H1 (cell line): ENCODE data around the gene STX17. TPM values are rescaled to one million over a fixed set of nuclear protein-coding genes. Genes with fewer than 3 reads are reported as not detected.

ENCODE experiments used
- CTCF ChIA-PET: fragments of 300-600 bp; sonication (Branson Sonifier 250); formaldehyde crosslinking; loops from one replicate; lab custom pipeline; 2021; ENCODE audit not compliant: partially characterized antibody; lab: Charles Lee
- POLR2A ChIA-PET: fragments of 300-600 bp; sonication (Branson Sonifier 250); formaldehyde crosslinking; loops from one replicate; lab custom pipeline; 2021; ENCODE audit warnings: inconsistent platforms; ENCODE audit not compliant: partially characterized antibody; lab: Charles Lee
- DNase-seq, 2 experiments: peaks; one replicate each; pipeline versions ENCODE4 v3.0.0 to v3.0.0-alpha.2; 2010 to 2022; ENCODE audit warnings: low spot score in 2 of 2, low read depth in 1 of 2, mixed read lengths in 1 of 2
- FAIRE-seq: peaks from 2 replicates; lab custom pipeline; 2011; peaks lifted over from hg19 to GRCh38; lab: Jason Lieb, UNC
- H2AFZ ChIP-seq: 2 replicates; pipeline ENCODE4 v1.8.1; 2012; ENCODE audit warnings: low read length, inconsistent platforms
- H2AK5ac ChIP-seq: 2 replicates; pipeline ENCODE4 v1.6.1; 2013; ENCODE audit warnings: low read depth, low read length
- H2BK120ac ChIP-seq: replicated peaks from 2 replicates; pipeline ENCODE3; 2013; ENCODE audit warnings: low read depth, low read length, inconsistent platforms
- H2BK12ac ChIP-seq: 2 replicates; pipeline ENCODE4 v1.6.1; 2013; ENCODE audit warnings: low read depth, low read length
- H2BK15ac ChIP-seq: 2 replicates; pipeline ENCODE4 v1.6.1; 2013; ENCODE audit warnings: low read length
- H2BK20ac ChIP-seq: 2 replicates; pipeline ENCODE4 v1.6.1; 2013; ENCODE audit warnings: low read length
- H2BK5ac ChIP-seq: 2 replicates; pipeline ENCODE4 v1.6.1; 2013; ENCODE audit warnings: low read depth, low read length
- H3K14ac ChIP-seq: 2 replicates; pipeline ENCODE4 v1.6.1; 2013; ENCODE audit warnings: inconsistent platforms; ENCODE audit not compliant: insufficient read length
- H3K18ac ChIP-seq: 2 replicates; pipeline ENCODE4 v1.6.1; 2013; ENCODE audit warnings: low read length; ENCODE audit errors: extremely low read depth
- H3K23ac ChIP-seq: 2 replicates; pipeline ENCODE4 v1.6.1; 2013; ENCODE audit warnings: inconsistent platforms; ENCODE audit not compliant: insufficient read length
- H3K23me2 ChIP-seq: 2 replicates; pipeline ENCODE4 v1.6.1; 2013; ENCODE audit warnings: low read depth, low read length
- H3K27ac ChIP-seq: 2 replicates; pipeline ENCODE4 v1.6.1; 2011; ENCODE audit warnings: low read depth, low read length, inconsistent platforms
- H3K27me3 ChIP-seq, 4 experiments: replicated peaks in 1 of 4; 1 replicate in 1 of 4; 2 replicates in 3 of 4; pipeline versions ENCODE4 v1.6.1 to v1.8.1; 2011 to 2013; ENCODE audit warnings: low read length in 3 of 4, mild to moderate bottlenecking in 3 of 4, inconsistent platforms in 2 of 4, mixed read lengths in 2 of 4, moderate library complexity in 1 of 4; ENCODE audit not compliant: control insufficient read depth in 3 of 4, insufficient read depth in 3 of 4; ENCODE audit errors: extremely low read depth in 1 of 4
- H3K36me3 ChIP-seq, 4 experiments: 2 replicates each; pipeline versions ENCODE4 v1.6.1 to v1.8.1; 2011 to 2013; ENCODE audit warnings: mild to moderate bottlenecking in 4 of 4, low read length in 3 of 4, moderate library complexity in 2 of 4, control low read depth in 1 of 4, inconsistent platforms in 1 of 4; ENCODE audit not compliant: insufficient read depth in 4 of 4, control insufficient read depth in 2 of 4
- H3K4ac ChIP-seq: replicated peaks from 2 replicates; pipeline ENCODE3; 2013; ENCODE audit warnings: low read length, low read depth, mixed read lengths, inconsistent platforms; ENCODE audit not compliant: insufficient read length
- H3K4me1 ChIP-seq, 4 experiments: replicated peaks in 1 of 4; 1 replicate in 1 of 4; 2 replicates in 3 of 4; pipeline versions ENCODE4 v1.6.1 to v1.8.1; 2011 to 2013; ENCODE audit warnings: low read length in 3 of 4, inconsistent platforms in 2 of 4, mixed read lengths in 1 of 4; ENCODE audit not compliant: insufficient read depth in 4 of 4, control insufficient read depth in 3 of 4
- H3K4me2 ChIP-seq, 2 experiments: 2 replicates each; pipeline versions ENCODE4 v1.6.1 to v1.8.1; 2011 to 2013; ENCODE audit warnings: low read depth in 2 of 2, low read length in 2 of 2, control low read depth in 1 of 2, inconsistent platforms in 1 of 2, mild to moderate bottlenecking in 1 of 2; ENCODE audit not compliant: insufficient read depth in 1 of 2
- H3K4me3 ChIP-seq, 4 experiments: fragments of 200-600, 300-600 bp in 1 of 4; sonication (generic), shearing (Covaris generic), sonication (Bioruptor Twin) in 1 of 4; 2 replicates each; pipeline versions ENCODE4 v1.5.1 to v1.8.1; 2011 to 2016; ENCODE audit warnings: low read length in 4 of 4, low read depth in 3 of 4, control low read depth in 2 of 4, inconsistent platforms in 2 of 4, mild to moderate bottlenecking in 2 of 4, mixed read lengths in 1 of 4, moderate library complexity in 1 of 4; ENCODE audit not compliant: insufficient read depth in 2 of 4; ENCODE audit errors: extremely low read depth in 1 of 4
- H3K56ac ChIP-seq: replicated peaks from 2 replicates; pipeline ENCODE3; 2013; ENCODE audit warnings: low read depth, mild to moderate bottlenecking, mixed read lengths, low read length, inconsistent platforms; ENCODE audit not compliant: insufficient read length
- H3K79me1 ChIP-seq: 2 replicates; pipeline ENCODE4 v1.6.1; 2013; ENCODE audit warnings: low read depth, low read length, control low read depth
- H3K79me2 ChIP-seq, 2 experiments: 2 replicates each; pipeline versions ENCODE4 v1.6.1 to v1.8.1; 2012 to 2013; ENCODE audit warnings: low read length in 2 of 2, mild to moderate bottlenecking in 2 of 2, inconsistent platforms in 1 of 2; ENCODE audit not compliant: insufficient read depth in 2 of 2, control insufficient read depth in 1 of 2
- H3K9ac ChIP-seq, 4 experiments: replicated peaks in 1 of 4; 1 replicate in 1 of 4; 2 replicates in 3 of 4; pipeline versions ENCODE4 v1.6.1 to v1.8.1; 2011 to 2013; ENCODE audit warnings: low read depth in 3 of 4, low read length in 3 of 4, control low read depth in 2 of 4, mild to moderate bottlenecking in 2 of 4, moderate library complexity in 2 of 4, inconsistent platforms in 1 of 4; ENCODE audit errors: extremely low read depth in 1 of 4
- H3K9me3 ChIP-seq, 2 experiments: 2 replicates each; pipeline versions ENCODE4 v1.6.1 to v1.8.1; 2012 to 2013; ENCODE audit warnings: mild to moderate bottlenecking in 2 of 2, moderate library complexity in 2 of 2, control low read depth in 1 of 2, inconsistent platforms in 1 of 2, low read depth in 1 of 2, low read length in 1 of 2, mixed read lengths in 1 of 2; ENCODE audit not compliant: insufficient read depth in 2 of 2
- H4K20me1 ChIP-seq, 2 experiments: replicated peaks in 1 of 2; 2 replicates each; pipeline versions ENCODE3 to v1.8.1; 2011 to 2013; ENCODE audit warnings: inconsistent platforms in 2 of 2, low read length in 2 of 2, mild to moderate bottlenecking in 1 of 2; ENCODE audit not compliant: insufficient read depth in 2 of 2, control insufficient read depth in 1 of 2
- H4K5ac ChIP-seq: 2 replicates; pipeline ENCODE4 v1.6.1; 2013; ENCODE audit warnings: low read length, low read depth, mixed read lengths, inconsistent platforms; ENCODE audit not compliant: insufficient read length
- H4K8ac ChIP-seq: 2 replicates; pipeline ENCODE4 v1.8.0; 2013; ENCODE audit warnings: mild to moderate bottlenecking, moderate library complexity, low read length, inconsistent platforms; ENCODE audit not compliant: insufficient read depth; ENCODE audit errors: extremely low read depth
- H4K91ac ChIP-seq: replicated peaks from 2 replicates; pipeline ENCODE3; 2013; ENCODE audit warnings: low read length, mixed read lengths, inconsistent platforms; ENCODE audit not compliant: insufficient read length
- ASH2L ChIP-seq: fragments of 200-600, 300-600 bp; sonication (generic); IDR thresholded peaks from one replicate; pipeline ENCODE4 v1.7.1; 2017; ENCODE audit warnings: low read length
- ATF3 ChIP-seq: IDR thresholded peaks from 2 replicates; pipeline ENCODE4 v1.6.1; 2011; ENCODE audit warnings: low read depth, mild to moderate bottlenecking, low read length; ENCODE audit not compliant: insufficient read depth
- BCL11A ChIP-seq, 2 experiments: IDR thresholded peaks; one replicate each; pipeline ENCODE4 v1.6.1; 2011; ENCODE audit warnings: low read depth in 2 of 2, low read length in 2 of 2, mild to moderate bottlenecking in 2 of 2
- CEBPB ChIP-seq: IDR thresholded peaks from 2 replicates; pipeline ENCODE4 v1.6.1; 2012; ENCODE audit warnings: low read depth, low read length
- FOSL1 ChIP-seq: IDR thresholded peaks from 2 replicates; pipeline ENCODE4 v1.6.1; 2011; ENCODE audit warnings: mild to moderate bottlenecking, low read depth, low read length, moderate library complexity; ENCODE audit not compliant: insufficient read depth
- JUN ChIP-seq: IDR thresholded peaks from 2 replicates; pipeline ENCODE4 v1.6.1; 2011; ENCODE audit warnings: low read depth, mild to moderate bottlenecking, improper control_type of control experiment, low read length
- KDM4A ChIP-seq: IDR thresholded peaks from one replicate; pipeline ENCODE4 v1.7.1; 2012; ENCODE audit warnings: low read depth, mild to moderate bottlenecking, moderate library complexity, low read length, inconsistent platforms; ENCODE audit not compliant: severe bottlenecking
- SIX5 ChIP-seq: IDR thresholded peaks from 2 replicates; pipeline ENCODE4 v1.6.1; 2011; ENCODE audit warnings: mild to moderate bottlenecking, low read depth, low read length
- TAF1 ChIP-seq: IDR thresholded peaks from 2 replicates; pipeline ENCODE4 v1.6.1; 2011; ENCODE audit warnings: mild to moderate bottlenecking, low read depth, low read length
- TCF12 ChIP-seq: IDR thresholded peaks from 2 replicates; pipeline ENCODE4 v1.6.1; 2011; ENCODE audit warnings: low read depth, mild to moderate bottlenecking, low read length
- YY1 ChIP-seq: IDR thresholded peaks from 2 replicates; pipeline ENCODE4 v1.6.1; 2011; ENCODE audit warnings: low read depth, mild to moderate bottlenecking, low read length
- ZNF274 ChIP-seq: IDR thresholded peaks from 2 replicates; pipeline ENCODE4 v1.7.0; 2012; ENCODE audit warnings: low read length, borderline replicate concordance; ENCODE audit errors: extremely low read depth
- WGBS, 2 experiments: shearing (Covaris generic) in 1 of 2; methylation state at CpG; one replicate each; pipeline versions ENCODE4 v1.1.6 to v1.1.7; 2013 to 2015; ENCODE audit warnings: low lambda C conversion rate in 2 of 2, mixed read lengths in 2 of 2, inconsistent platforms in 1 of 2, low coverage in 1 of 2, missing lambda C conversion rate in 1 of 2; ENCODE audit not compliant: insufficient replicate concordance in 2 of 2, insufficient coverage in 1 of 2, insufficient read length in 1 of 2; ENCODE audit errors: extremely low coverage in 1 of 2, missing lambda C conversion rate in 1 of 2; 5-methylcytosine and 5-hydroxymethylcytosine counted together
- polyA plus RNA-seq, 7 experiments: library from polyadenylated mRNA; depleted of rRNA in 3 of 7; stranded (reverse) in 5 of 7; unstranded in 2 of 7; fragments of >200 nt in 5 of 7; fragments of 200-250 nt in 2 of 7; gene quantifications; 1 replicate in 5 of 7; 2 replicates in 1 of 7; 4 replicates in 1 of 7; pipeline versions ENCODE4 v1.2.1 to v1.2.3, GENCODE V29; 2011 to 2013; ENCODE audit warnings: missing spikeins in 2 of 7, mixed read lengths in 2 of 7
- total RNA-seq: library from RNA; stranded (reverse); fragmentation: NEBNext Ultra II Directional; extraction: Animal tissue kit (Norgen Biotek cat#: 25700); gene quantifications from 2 replicates; pipeline ENCODE4 v1.2.1, GENCODE V29; 2021

STX17 gene
- total and polyA plus RNA-seq, 2 of the 8 experiments (the other 6 are each of a cell fraction or from before 2014, with no cell fraction given), result 4.5 to 16.3 TPM

GRCh38 chr9:99998866-99999265 is 92.4 kb downstream of the STX17 start:
- no peak for TF ChIP-seq BCL11A (IDR thresholded peaks at IDR 0.05; ENCODE audit: low read depth in 2 of 2, low read length in 2 of 2)
- TF ChIP-seq CEBPB, result no peak
- no peak for TF ChIP-seq ZNF274
- TF ChIP-seq ATF3, result no peak
- TF ChIP-seq SIX5, result no peak
- TF ChIP-seq ASH2L, result no peak
- TF ChIP-seq FOSL1, result no peak
- no peak for TF ChIP-seq TCF12
- TF ChIP-seq YY1, result no peak
- no peak for TF ChIP-seq TAF1
- TF ChIP-seq KDM4A, result no peak
- no peak for TF ChIP-seq JUN
- H3K4me3 ChIP-seq, result no peak overlapping the region
- no peak overlapping the region for H2AFZ ChIP-seq
- no peak for DNase-seq
- no peaks in the 10 kb centered on the region for H3K79me2 ChIP-seq
- no peak overlapping the region for H3K27ac ChIP-seq
- CTCF ChIA-PET, result interaction anchor here (0.6 to 2.1 kb wide), 6 partner anchors 10 to 325 kb away, joined by 3 to 6 read pairs (median 4); no protein-coding TSS in a partner anchor
- no peak for FAIRE-seq
- H2BK12ac ChIP-seq, result no peak overlapping the region
- H2BK5ac ChIP-seq, result no peak overlapping the region
- no peak overlapping the region for H3K56ac ChIP-seq
- no peak overlapping the region for H3K4me2 ChIP-seq
- no peaks in the 10 kb centered on the region for H4K20me1 ChIP-seq
- H3K9ac ChIP-seq, result no peak overlapping the region
- no peak overlapping the region for H2BK20ac ChIP-seq
- H2BK120ac ChIP-seq, result no peak overlapping the region
- H3K23ac ChIP-seq, result no peak overlapping the region
- H3K9me3 ChIP-seq, result no peaks in the 10 kb centered on the region
- H3K14ac ChIP-seq, result no peak overlapping the region
- H3K79me1 ChIP-seq, result no peaks in the 10 kb centered on the region
- H2AK5ac ChIP-seq, result no peak overlapping the region
- H4K5ac ChIP-seq, result no peak overlapping the region
- H3K23me2 ChIP-seq, result no peaks in the 10 kb centered on the region
- 94% methylated on average over 7 of the region's 26 CpGs; no CpG with 5 or more reads in 1 of the 2 experiments for WGBS, 2 experiments
- H3K27me3 ChIP-seq, result no peaks in the 10 kb centered on the region
- POLR2A ChIA-PET, result no interaction called here
- H4K91ac ChIP-seq, result no peak overlapping the region
- H3K4me1 ChIP-seq, result no peaks in the 10 kb centered on the region; a peak in 1 of 7 replicates
- no peaks in the 10 kb centered on the region for H3K36me3 ChIP-seq
- H3K18ac ChIP-seq, result no peak overlapping the region
- H4K8ac ChIP-seq, result no peak overlapping the region
- no peak overlapping the region for H3K4ac ChIP-seq
- H2BK15ac ChIP-seq, result no peak overlapping the region
